H9 (cell line): ENCODE results near the gene SRF. TPM values are rescaled to one million over a fixed set of nuclear protein-coding genes. Genes with fewer than 3 reads are reported as not detected.

Experiments used
- DNase-seq: peaks from one replicate; pipeline ENCODE4 v3.0.0-alpha.2; 2017
- H2AFZ ChIP-seq: one replicate; pipeline ENCODE4 v1.6.1; 2013; ENCODE audit warnings: mild to moderate bottlenecking, low read length, control low read depth, moderate library complexity
- H2AK5ac ChIP-seq: 2 replicates; pipeline ENCODE4 v1.6.1; 2013; ENCODE audit warnings: low read length, control low read depth, mixed read lengths; ENCODE audit not compliant: insufficient read length
- H2BK120ac ChIP-seq: one replicate; pipeline ENCODE4 v1.6.1; 2013; ENCODE audit warnings: low read depth, mild to moderate bottlenecking, low read length, control low read depth, inconsistent platforms; ENCODE audit not compliant: poor library complexity, severe bottlenecking
- H2BK12ac ChIP-seq: 2 replicates; pipeline ENCODE4 v1.6.1; 2013; ENCODE audit warnings: low read length, control low read depth, mixed read lengths, low read depth; ENCODE audit not compliant: insufficient read length
- H2BK15ac ChIP-seq: 2 replicates; pipeline ENCODE4 v1.6.1; 2013; ENCODE audit warnings: low read depth, low read length, control low read depth
- H2BK20ac ChIP-seq: one replicate; pipeline ENCODE4 v1.6.1; 2013; ENCODE audit warnings: low read depth, mild to moderate bottlenecking, low read length, control low read depth, inconsistent platforms; ENCODE audit not compliant: poor library complexity, severe bottlenecking
- H2BK5ac ChIP-seq: 2 replicates; pipeline ENCODE4 v1.6.1; 2013; ENCODE audit warnings: low read length, control low read depth, mixed read lengths; ENCODE audit not compliant: insufficient read length
- H3K14ac ChIP-seq: 2 replicates; pipeline ENCODE4 v1.6.1; 2013; ENCODE audit warnings: low read length, control low read depth; ENCODE audit not compliant: insufficient read depth
- H3K18ac ChIP-seq: 2 replicates; pipeline ENCODE4 v1.6.1; 2013; ENCODE audit warnings: low read depth, mild to moderate bottlenecking, mixed read lengths, low read length, control low read depth; ENCODE audit not compliant: insufficient read length
- H3K23ac ChIP-seq: 2 replicates; pipeline ENCODE4 v1.6.1; 2013; ENCODE audit warnings: low read length, control low read depth, mixed read lengths, low read depth; ENCODE audit not compliant: insufficient read length
- H3K23me2 ChIP-seq: 2 replicates; pipeline ENCODE4 v1.6.1; 2013; ENCODE audit warnings: low read depth, mild to moderate bottlenecking, mixed read lengths, low read length, control low read depth; ENCODE audit not compliant: insufficient read length, poor library complexity, severe bottlenecking
- H3K27ac ChIP-seq: 2 replicates; pipeline ENCODE4 v1.5.1; 2013; ENCODE audit warnings: low read length, control low read depth, mixed read lengths, low read depth; ENCODE audit not compliant: insufficient read length
- H3K27me3 ChIP-seq: 2 replicates; pipeline ENCODE4 v1.6.1; 2013; ENCODE audit warnings: low read length, control low read depth, inconsistent platforms; ENCODE audit not compliant: insufficient read depth
- H3K4ac ChIP-seq: 2 replicates; pipeline ENCODE4 v1.6.1; 2013; ENCODE audit warnings: low read depth, mild to moderate bottlenecking, control low read depth, inconsistent platforms, low read length, moderate library complexity
- H3K4me1 ChIP-seq: 2 replicates; pipeline ENCODE4 v1.6.1; 2013; ENCODE audit warnings: low read length, control low read depth, inconsistent platforms; ENCODE audit not compliant: insufficient read depth
- H3K4me2 ChIP-seq: 2 replicates; pipeline ENCODE4 v1.6.1; 2013; ENCODE audit warnings: low read length, control low read depth, mixed read lengths; ENCODE audit not compliant: insufficient read length, insufficient read depth
- H3K56ac ChIP-seq: 2 replicates; pipeline ENCODE4 v1.6.1; 2013; ENCODE audit warnings: low read depth, mild to moderate bottlenecking, mixed read lengths, low read length, control low read depth; ENCODE audit not compliant: insufficient read length
- H3K79me1 ChIP-seq: 2 replicates; pipeline ENCODE4 v1.6.1; 2013; ENCODE audit warnings: low read depth, mild to moderate bottlenecking, moderate library complexity, low read length, control low read depth, inconsistent platforms; ENCODE audit not compliant: insufficient read depth, poor library complexity, severe bottlenecking
- H3K79me2 ChIP-seq: 2 replicates; pipeline ENCODE4 v1.6.1; 2013; ENCODE audit warnings: low read length, control low read depth, inconsistent platforms; ENCODE audit not compliant: insufficient read depth
- H3K9ac ChIP-seq: 2 replicates; pipeline ENCODE4 v1.6.1; 2013; ENCODE audit warnings: low read length, control low read depth, mixed read lengths; ENCODE audit not compliant: insufficient read length; ENCODE audit errors: extremely low read depth
- H3K9me3 ChIP-seq: one replicate; pipeline ENCODE4 v1.6.1; 2013; ENCODE audit warnings: low read depth, low read length, inconsistent platforms; ENCODE audit not compliant: control insufficient read depth
- H3T11ph ChIP-seq: one replicate; pipeline ENCODE4 v1.6.1; 2013; ENCODE audit warnings: mild to moderate bottlenecking, low read length, control low read depth, inconsistent platforms
- H4K20me1 ChIP-seq: one replicate; pipeline ENCODE4 v1.6.1; 2013; ENCODE audit not compliant: control insufficient read depth, insufficient read length, insufficient read depth
- H4K5ac ChIP-seq: 2 replicates; pipeline ENCODE4 v1.6.1; 2013; ENCODE audit warnings: low read depth, mild to moderate bottlenecking, mixed read lengths, low read length, control low read depth; ENCODE audit not compliant: insufficient read length
- H4K8ac ChIP-seq: replicated peaks from 2 replicates; pipeline ENCODE4 v1.6.1; 2013; ENCODE audit warnings: low read length, control low read depth, mixed read lengths, low read depth; ENCODE audit not compliant: insufficient read length
- H4K91ac ChIP-seq: 2 replicates; pipeline ENCODE4 v1.6.1; 2013; ENCODE audit warnings: low read depth, mild to moderate bottlenecking, moderate library complexity, mixed read lengths, low read length, control low read depth; ENCODE audit not compliant: insufficient read length
- H3K27ac Mint-ChIP-seq, 3 experiments: 2 replicates in 2 of 3; 3 replicates in 1 of 3; pipeline ENCODE4 v1.8.0; 2020 to 2021; ENCODE audit warnings: mixed read lengths in 3 of 3, mild to moderate bottlenecking in 1 of 3, moderate library complexity in 1 of 3
- H3K27me3 Mint-ChIP-seq: 2 replicates; pipeline ENCODE4 v1.8.0; 2021; ENCODE audit warnings: low read depth, mild to moderate bottlenecking, moderate library complexity, mixed read lengths
- H3K36me3 Mint-ChIP-seq, 3 experiments: 2 replicates in 2 of 3; 3 replicates in 1 of 3; pipeline ENCODE4 v1.8.0; 2020 to 2021; ENCODE audit warnings: low read depth in 3 of 3, mixed read lengths in 3 of 3; ENCODE audit not compliant: insufficient read depth in 1 of 3
- H3K4me1 Mint-ChIP-seq, 2 experiments: 2 replicates each; pipeline ENCODE4 v1.8.0; 2020; ENCODE audit warnings: mixed read lengths in 2 of 2
- H3K4me3 Mint-ChIP-seq, 2 experiments: 2 replicates in 1 of 2; 3 replicates in 1 of 2; pipeline ENCODE4 v1.8.0; 2020 to 2021; ENCODE audit warnings: mild to moderate bottlenecking in 2 of 2, mixed read lengths in 2 of 2, moderate library complexity in 1 of 2
- H3K9me3 Mint-ChIP-seq, 2 experiments: 2 replicates in 1 of 2; 3 replicates in 1 of 2; pipeline ENCODE4 v1.8.0; 2020; ENCODE audit warnings: mild to moderate bottlenecking in 2 of 2, mixed read lengths in 2 of 2, moderate library complexity in 1 of 2
- WGBS: extraction: QIAGEN DNeasy Blood & Tissue Kit; methylation state at CpG from one replicate; pipeline ENCODE4 v1.1.7; 2013; ENCODE audit warnings: missing lambda C conversion rate, low lambda C conversion rate, mixed read lengths; ENCODE audit not compliant: insufficient read length; ENCODE audit errors: extremely low coverage; 5-methylcytosine and 5-hydroxymethylcytosine counted together
- total RNA-seq: library from RNA; stranded (reverse); gene quantifications from 2 replicates; pipeline ENCODE4 v1.2.1, GENCODE V29; 2021
- TF ChIP-seq, protein P1 (sequence below): fragments of 200-600 bp; sonication (generic); conservative IDR thresholded peaks from 3 replicates; pipeline ENCODE4 v1.8.0; 2021; ENCODE audit warnings: antibody characterized with exemption, mild to moderate bottlenecking

Gene SRF
- total RNA-seq, 1 experiment from 2014 or later, result 57.5 TPM

DNA sequence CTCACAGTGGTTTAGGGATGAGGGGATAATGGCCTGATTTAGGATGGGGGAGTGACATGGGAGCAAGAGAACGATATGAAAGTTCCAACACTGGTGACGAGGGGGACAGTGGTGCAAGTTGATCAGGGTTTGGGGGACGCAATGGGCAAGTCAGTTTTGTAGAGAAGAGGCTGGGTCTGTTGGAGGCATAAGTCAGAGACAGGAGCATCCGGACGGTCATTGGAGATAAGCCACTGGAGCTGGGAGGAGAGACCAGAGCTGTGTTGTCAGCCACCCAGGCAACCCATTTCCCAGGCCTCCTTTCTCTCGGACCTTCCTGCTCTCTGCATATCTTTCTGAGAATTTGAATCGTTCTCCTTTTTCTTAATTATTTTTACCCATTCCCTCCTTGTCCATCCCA lies 48.7 kb downstream of the SRF start:
- Histone ChIP-seq H3K27ac (no peak overlapping the region), H3K4ac (no peak overlapping the region), H3K79me1 (no peaks in the 10 kb centered on the region), H3K4me2 (no peak overlapping the region), H2AFZ (no peak overlapping the region), H3K23ac (no peak overlapping the region), H3T11ph (no peak overlapping the region), H3K23me2 (no peaks in the 10 kb centered on the region), H3K56ac (no peak overlapping the region), H2AK5ac (no peak overlapping the region), H2BK5ac (no peak overlapping the region), H4K5ac (no peak overlapping the region), H2BK12ac (no peak overlapping the region), H4K91ac (no peak overlapping the region), H3K4me1 (no peaks in the 10 kb centered on the region; the same call in 1 of the 2 replicates), H4K8ac (no peak overlapping the region), H4K20me1 (no peaks in the 10 kb centered on the region), H3K14ac (no peak overlapping the region), H2BK15ac (no peak overlapping the region), H3K79me2 (no peaks in the 10 kb centered on the region), H3K9me3 (no peaks in the 10 kb centered on the region), H3K27me3 (no peaks in the 10 kb centered on the region), H2BK120ac (no peak overlapping the region), H3K18ac (no peak overlapping the region), H3K9ac (no peak overlapping the region), H2BK20ac (no peak overlapping the region)
- H3K36me3 Mint-ChIP-seq, result peaks cover 4 to 21% (median 6%) of the 10 kb centered on the region in 3 experiments; a peak in 4 of 7 replicates
- peak overlapping the region in 1 of 3 experiments; percentile 59; a peak in 1 of 7 replicates for H3K27ac Mint-ChIP-seq
- H3K4me3 Mint-ChIP-seq, result no peak overlapping the region
- TF ChIP-seq, protein P1, sequence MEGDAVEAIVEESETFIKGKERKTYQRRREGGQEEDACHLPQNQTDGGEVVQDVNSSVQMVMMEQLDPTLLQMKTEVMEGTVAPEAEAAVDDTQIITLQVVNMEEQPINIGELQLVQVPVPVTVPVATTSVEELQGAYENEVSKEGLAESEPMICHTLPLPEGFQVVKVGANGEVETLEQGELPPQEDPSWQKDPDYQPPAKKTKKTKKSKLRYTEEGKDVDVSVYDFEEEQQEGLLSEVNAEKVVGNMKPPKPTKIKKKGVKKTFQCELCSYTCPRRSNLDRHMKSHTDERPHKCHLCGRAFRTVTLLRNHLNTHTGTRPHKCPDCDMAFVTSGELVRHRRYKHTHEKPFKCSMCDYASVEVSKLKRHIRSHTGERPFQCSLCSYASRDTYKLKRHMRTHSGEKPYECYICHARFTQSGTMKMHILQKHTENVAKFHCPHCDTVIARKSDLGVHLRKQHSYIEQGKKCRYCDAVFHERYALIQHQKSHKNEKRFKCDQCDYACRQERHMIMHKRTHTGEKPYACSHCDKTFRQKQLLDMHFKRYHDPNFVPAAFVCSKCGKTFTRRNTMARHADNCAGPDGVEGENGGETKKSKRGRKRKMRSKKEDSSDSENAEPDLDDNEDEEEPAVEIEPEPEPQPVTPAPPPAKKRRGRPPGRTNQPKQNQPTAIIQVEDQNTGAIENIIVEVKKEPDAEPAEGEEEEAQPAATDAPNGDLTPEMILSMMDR, result no peak
- peaks cover 5 to 14% of the 10 kb centered on the region in 2 experiments for H3K4me1 Mint-ChIP-seq
- DNase-seq, result no peak
- peaks cover 2% of the 10 kb centered on the region; the same call in 1 of the 2 replicates for H3K27me3 Mint-ChIP-seq
- no peaks in the 10 kb centered on the region for H3K9me3 Mint-ChIP-seq
- WGBS, result no CpG with 5 or more reads among the region's 7 CpGs
